ENCODE results near the gene HDDC2.
A peak's percentile ranks its signal among the peaks of the same experiment; 100 is the strongest.
"Not testable (repeated sequence)": the region's sequence is repeated elsewhere in the genome, so short reads cannot be mapped to it uniquely, and the experiment has no call there.

HDDC2 gene

GRCh38 chr6:125306756-125307149 is 5.0 kb upstream of the HDDC2 start:
- DNase-seq (ENCODE audit: low spot score), result no peak

GRCh38 chr6:125304970-125305660 is 3.3 kb upstream of the HDDC2 start:
- no peak for DNase-seq (ENCODE audit: low spot score)

- no peak for DNase-seq (ENCODE audit: low spot score)
Observed at GRCh38 chr6:125303512-125303854, 1.7 kb upstream of the HDDC2 start.

- DNase-seq (ENCODE audit: low spot score), result no peak
Observed at GRCh38 chr6:125302840-125303511, 1.2 kb upstream of the HDDC2 start.

GRCh38 chr6:125300992-125301434 is 754 bp downstream of the HDDC2 start:
- DNase-seq (ENCODE audit: low spot score), result peak; percentile 23

- no peak for DNase-seq (ENCODE audit: low spot score)
Observed at GRCh38 chr6:125299257-125299656, 2.5 kb downstream of the HDDC2 start.

GRCh38 chr6:125296471-125296870 is 5.3 kb downstream of the HDDC2 start:
- DNase-seq (ENCODE audit: low spot score), result no peak

- DNase-seq (ENCODE audit: low spot score), result no peak
Observed at GRCh38 chr6:125294925-125295324, 6.8 kb downstream of the HDDC2 start.

GRCh38 chr6:125294036-125294435 is 7.7 kb downstream of the HDDC2 start:
- DNase-seq (ENCODE audit: low spot score), result no peak

GRCh38 chr6:125293587-125293986 is 8.2 kb downstream of the HDDC2 start:
- no peak for DNase-seq (ENCODE audit: low spot score)

GRCh38 chr6:125287718-125288117 is 14.0 kb downstream of the HDDC2 start:
- DNase-seq (ENCODE audit: low spot score), result no peak

- DNase-seq (ENCODE audit: low spot score), result no peak
Observed at GRCh38 chr6:125285936-125286335, 15.8 kb downstream of the HDDC2 start.

GRCh38 chr6:125285353-125285752 is 16.4 kb downstream of the HDDC2 start:
- no peak for DNase-seq (ENCODE audit: low spot score)

GRCh38 chr6:125282470-125282869 is 19.3 kb downstream of the HDDC2 start:
- DNase-seq (ENCODE audit: low spot score), result not testable (repeated sequence)

- DNase-seq (ENCODE audit: low spot score), result not testable (repeated sequence)
Observed at GRCh38 chr6:125280370-125281035, 21.3 kb downstream of the HDDC2 start.

GRCh38 chr6:125279961-125280360 is 21.8 kb downstream of the HDDC2 start:
- DNase-seq (ENCODE audit: low spot score), result no peak

GRCh38 chr6:125277838-125278237 is 23.9 kb downstream of the HDDC2 start:
- DNase-seq (ENCODE audit: low spot score), result no peak

GRCh38 chr6:125275779-125276178 is 26.0 kb downstream of the HDDC2 start:
- no peak for DNase-seq (ENCODE audit: low spot score)

GRCh38 chr6:125274935-125275334 is 26.8 kb downstream of the HDDC2 start:
- DNase-seq (ENCODE audit: low spot score), result peak; percentile 28

GRCh38 chr6:125273965-125274364 is 27.8 kb downstream of the HDDC2 start:
- peak; percentile 96 for DNase-seq (ENCODE audit: low spot score)

GRCh38 chr6:125273251-125273650 is 28.5 kb downstream of the HDDC2 start:
- no peak for DNase-seq (ENCODE audit: low spot score)

GRCh38 chr6:125271486-125272159 is 30.1 kb downstream of the HDDC2 start:
- no peak for DNase-seq (ENCODE audit: low spot score)

- DNase-seq (ENCODE audit: low spot score), result no peak
Observed at GRCh38 chr6:125270380-125270779, 31.4 kb downstream of the HDDC2 start.

Data from kidney tubule cell (primary cell).